Peyer's patch (tissue), 4 donors: Measurements from ENCODE around the gene LYZL4.

ENCODE experiments used
- CTCF ChIP-seq, 6 experiments: fragments of 450-650 bp in 4 of 6; fragments of 200-600 bp in 2 of 6; sonication (generic) in 1 of 6; IDR thresholded peaks; one replicate each; pipeline ENCODE4 v1.5.1; 2017 to 2019; ENCODE audit warnings: antibody characterized with exemption in 6 of 6, mild to moderate bottlenecking in 3 of 6, moderate library complexity in 1 of 6
- POLR2A ChIP-seq, 2 donors: fragments of 450-650 bp; IDR thresholded peaks; one replicate each; pipeline ENCODE4 v1.5.1; 2017; ENCODE audit warnings: antibody characterized with exemption in 2 of 2, mild to moderate bottlenecking in 2 of 2, moderate library complexity in 2 of 2

DNA sequence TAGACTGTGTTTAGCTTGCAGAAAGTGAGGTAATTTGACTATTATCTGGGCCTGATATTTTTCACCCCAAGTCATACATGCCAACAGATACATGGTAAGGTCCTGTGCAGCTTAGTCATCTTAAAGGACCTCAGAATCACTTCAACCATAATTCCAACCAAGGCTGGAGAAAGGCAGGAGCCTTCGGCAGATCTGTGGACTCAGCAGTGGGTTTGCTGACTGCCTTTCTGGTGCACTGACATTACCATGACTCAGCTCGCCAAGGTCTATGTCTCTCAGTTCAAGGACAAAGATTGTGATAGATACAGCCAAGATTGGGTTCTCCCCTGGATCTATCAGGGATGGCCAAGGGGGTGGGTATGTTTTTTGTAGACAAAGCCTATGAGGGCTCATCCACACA, 32.7 kb downstream of the LYZL4 start:
- TF ChIP-seq CTCF (IDR thresholded peaks at IDR 0.05), result no peak
- TF ChIP-seq POLR2A (IDR thresholded peaks at IDR 0.05), result no peak
